Activated CD4-positive, alpha-beta memory T cell treated with anti-CD3 and anti-CD28 coated beads, Interleukin-2, amount 10 ng/mL, durations not matched to agents 7 days and 5 days (primary cell): ENCODE data around the gene ASCC3. TPM values are rescaled to one million over a fixed set of nuclear protein-coding genes. Genes with fewer than 3 reads are reported as not detected.

Experiments
- CTCF ChIA-PET: fragments of 350-600 bp; sonication (Branson Sonifier 250); formaldehyde crosslinking; loops from one replicate; lab custom pipeline; 2021; ENCODE audit warnings: antibody characterized with exemption, inconsistent platforms; lab: Charles Lee
- POLR2A ChIA-PET: fragments of 350-600 bp; sonication (Branson Sonifier 250); formaldehyde crosslinking; loops from one replicate; lab custom pipeline; 2021; ENCODE audit warnings: antibody characterized with exemption; lab: Charles Lee
- DNase-seq: peaks from one replicate; pipeline ENCODE4 v3.0.0-alpha.2; 2020
- H3K27ac Mint-ChIP-seq: one replicate; pipeline ENCODE4 v1.8.0; 2021; ENCODE audit warnings: mild to moderate bottlenecking, mixed read lengths
- H3K27me3 Mint-ChIP-seq: one replicate; pipeline ENCODE4 v1.8.0; 2021; ENCODE audit warnings: mixed read lengths
- H3K36me3 Mint-ChIP-seq: one replicate; pipeline ENCODE4 v1.8.0; 2021; ENCODE audit warnings: low read depth, mixed read lengths
- H3K4me1 Mint-ChIP-seq: one replicate; pipeline ENCODE4 v1.8.0; 2021; ENCODE audit warnings: mixed read lengths
- H3K4me3 Mint-ChIP-seq: one replicate; pipeline ENCODE4 v1.8.0; 2021; ENCODE audit warnings: mild to moderate bottlenecking, mixed read lengths
- H3K9me3 Mint-ChIP-seq: one replicate; pipeline ENCODE4 v1.8.0; 2021; ENCODE audit warnings: mixed read lengths
- total RNA-seq, 2 experiments: library from RNA; stranded (reverse); gene quantifications; one replicate each; pipeline ENCODE4 v1.2.3, GENCODE V29; 2021

The ASCC3 gene
- total RNA-seq, 2 experiments from 2014 or later = 42.4 to 46.0 TPM

DNA sequence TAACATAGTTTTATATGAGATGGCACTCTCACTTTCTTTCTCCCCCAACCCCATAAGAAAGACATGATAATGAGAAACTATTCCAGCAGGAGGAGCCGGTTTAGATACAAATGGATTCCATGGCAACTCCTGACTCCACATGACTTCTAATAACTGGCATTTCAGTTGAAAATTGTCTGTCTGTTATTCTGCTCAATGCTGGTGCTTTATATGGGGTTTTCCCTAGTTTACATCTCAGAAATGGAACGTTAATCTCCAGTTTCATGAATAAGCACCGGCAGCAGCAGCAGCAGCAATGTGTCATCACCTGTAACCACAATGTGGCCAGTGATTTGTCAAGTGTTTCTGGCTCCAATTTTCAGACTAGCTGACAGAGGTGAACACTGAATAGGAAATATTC lies 408.5 kb downstream of the ASCC3 start:
- POLR2A ChIA-PET = interaction anchor here (1.3 to 1.7 kb wide), 2 partner anchors 11 to 348 kb away, joined by 3 to 6 read pairs; no protein-coding TSS in a partner anchor
- peaks cover 36% of the 10 kb centered on the region for H3K4me1 Mint-ChIP-seq
- CTCF ChIA-PET = interaction anchor here (1.7 kb wide), 1 partner anchor 12 kb away, joined by 6 read pairs; no protein-coding TSS in a partner anchor
- no peak overlapping the region for H3K4me3 Mint-ChIP-seq
- H3K9me3 Mint-ChIP-seq = peaks cover 6% of the 10 kb centered on the region
- peaks cover 49% of the 10 kb centered on the region for H3K27me3 Mint-ChIP-seq
- peaks cover 8% of the 10 kb centered on the region for H3K36me3 Mint-ChIP-seq
- no peak overlapping the region for H3K27ac Mint-ChIP-seq
- peak; percentile 59 for DNase-seq

DNA sequence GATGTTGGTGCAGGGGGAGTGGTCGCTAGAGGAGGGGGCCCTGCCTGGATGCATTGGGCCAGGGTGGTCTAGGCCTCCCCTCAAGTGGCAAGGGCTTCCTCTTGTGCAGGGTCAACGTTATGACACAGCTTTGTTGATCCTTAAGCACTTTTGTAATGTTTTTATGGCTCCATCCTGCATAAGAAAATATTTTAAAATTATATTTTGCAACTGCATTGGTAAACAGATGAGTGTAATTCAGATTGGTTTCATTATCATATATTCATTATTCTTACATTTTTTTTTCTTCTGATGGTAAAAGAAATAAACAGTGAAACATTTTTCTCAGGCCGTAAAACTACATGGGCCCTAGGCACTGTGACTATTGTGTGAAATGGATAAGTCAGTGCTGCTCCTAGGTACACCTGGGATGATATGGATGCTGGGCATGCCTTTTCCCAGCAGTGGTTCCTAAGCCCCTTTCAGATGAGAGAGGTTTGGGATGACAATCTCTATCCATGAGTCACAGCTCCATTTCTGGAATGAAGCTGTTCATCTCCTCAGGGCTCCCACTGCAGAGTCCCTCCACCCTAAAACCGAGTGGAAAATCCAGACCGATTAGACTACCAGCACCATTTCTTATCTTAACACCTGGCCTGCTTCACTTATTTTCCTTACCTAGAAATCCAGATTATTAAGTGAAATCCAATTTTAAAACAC lies 410.6 kb downstream of the ASCC3 start:
- Mint-ChIP-seq H3K4me3 (no peak overlapping the region), H3K4me1 (peaks cover 37% of the 10 kb centered on the region), H3K27me3 (peaks cover 64% of the 10 kb centered on the region), H3K27ac (no peak overlapping the region), H3K36me3 (peaks cover 22% of the 10 kb centered on the region), H3K9me3 (peaks cover 8% of the 10 kb centered on the region)
- ChIA-PET POLR2A (interaction anchor here (1.0 kb wide), 1 partner anchor 10 kb away, joined by 3 read pairs; no protein-coding TSS in a partner anchor), CTCF (interaction anchor here (1.2 kb wide), 1 partner anchor 10 kb away, joined by 3 read pairs; no protein-coding TSS in a partner anchor)
- no peak for DNase-seq

DNA sequence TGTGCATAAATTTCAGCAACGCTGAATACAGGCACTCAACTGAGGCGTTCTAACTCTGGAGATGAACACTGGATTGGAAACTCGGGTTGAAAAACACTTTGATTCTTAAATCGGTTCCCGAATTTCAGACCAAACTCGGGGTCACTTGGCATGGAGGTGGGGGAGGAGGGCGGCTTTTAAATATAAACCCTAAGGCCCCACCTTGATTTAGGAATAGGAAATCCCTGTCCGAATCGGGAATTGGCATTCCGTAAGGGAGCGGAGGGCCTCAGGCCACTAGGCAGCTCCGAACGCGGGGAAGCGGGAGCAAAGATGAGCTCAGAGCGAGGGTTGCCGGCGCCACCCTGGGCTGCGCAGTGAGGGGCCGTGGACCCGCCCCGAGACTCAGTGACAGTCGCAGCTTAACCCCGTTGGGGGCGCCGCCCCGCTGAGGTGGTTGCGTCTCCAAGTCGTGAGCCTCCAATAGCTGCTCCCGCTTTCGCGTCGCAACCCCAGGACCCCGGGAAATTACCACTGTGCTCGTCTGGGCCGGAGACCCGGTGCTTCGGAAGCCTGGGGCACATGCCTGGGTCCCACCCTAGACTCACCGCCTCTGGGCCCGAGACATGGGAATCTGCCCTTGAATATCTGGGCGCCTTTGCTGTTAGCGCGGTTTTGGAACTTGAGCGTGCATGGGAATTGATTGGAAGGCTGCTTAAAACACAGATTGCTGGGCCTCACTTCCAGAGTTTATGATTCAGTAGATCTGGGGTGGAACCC lies 411.8 kb downstream of the ASCC3 start:
- ChIA-PET POLR2A (no interaction called here), CTCF (no interaction called here)
- Mint-ChIP-seq H3K4me1 (peaks cover 34% of the 10 kb centered on the region), H3K36me3 (peaks cover 25% of the 10 kb centered on the region), H3K9me3 (peaks cover 8% of the 10 kb centered on the region), H3K27me3 (peaks cover 74% of the 10 kb centered on the region), H3K27ac (no peak overlapping the region), H3K4me3 (no peak overlapping the region)
- DNase-seq = no peak

GRCh38 chr6:100468016-100468622 lies 413.0 kb downstream of the ASCC3 start:
- no peak for DNase-seq
- peaks cover 8% of the 10 kb centered on the region for H3K9me3 Mint-ChIP-seq
- ChIA-PET POLR2A (no interaction called here), CTCF (no interaction called here)
- H3K27me3 Mint-ChIP-seq = peaks cover 81% of the 10 kb centered on the region
- H3K36me3 Mint-ChIP-seq = peaks cover 33% of the 10 kb centered on the region
- H3K4me1 Mint-ChIP-seq = peaks cover 29% of the 10 kb centered on the region
- H3K27ac Mint-ChIP-seq = peak overlapping the region; percentile 21
- peak overlapping the region; percentile 27 for H3K4me3 Mint-ChIP-seq

DNA sequence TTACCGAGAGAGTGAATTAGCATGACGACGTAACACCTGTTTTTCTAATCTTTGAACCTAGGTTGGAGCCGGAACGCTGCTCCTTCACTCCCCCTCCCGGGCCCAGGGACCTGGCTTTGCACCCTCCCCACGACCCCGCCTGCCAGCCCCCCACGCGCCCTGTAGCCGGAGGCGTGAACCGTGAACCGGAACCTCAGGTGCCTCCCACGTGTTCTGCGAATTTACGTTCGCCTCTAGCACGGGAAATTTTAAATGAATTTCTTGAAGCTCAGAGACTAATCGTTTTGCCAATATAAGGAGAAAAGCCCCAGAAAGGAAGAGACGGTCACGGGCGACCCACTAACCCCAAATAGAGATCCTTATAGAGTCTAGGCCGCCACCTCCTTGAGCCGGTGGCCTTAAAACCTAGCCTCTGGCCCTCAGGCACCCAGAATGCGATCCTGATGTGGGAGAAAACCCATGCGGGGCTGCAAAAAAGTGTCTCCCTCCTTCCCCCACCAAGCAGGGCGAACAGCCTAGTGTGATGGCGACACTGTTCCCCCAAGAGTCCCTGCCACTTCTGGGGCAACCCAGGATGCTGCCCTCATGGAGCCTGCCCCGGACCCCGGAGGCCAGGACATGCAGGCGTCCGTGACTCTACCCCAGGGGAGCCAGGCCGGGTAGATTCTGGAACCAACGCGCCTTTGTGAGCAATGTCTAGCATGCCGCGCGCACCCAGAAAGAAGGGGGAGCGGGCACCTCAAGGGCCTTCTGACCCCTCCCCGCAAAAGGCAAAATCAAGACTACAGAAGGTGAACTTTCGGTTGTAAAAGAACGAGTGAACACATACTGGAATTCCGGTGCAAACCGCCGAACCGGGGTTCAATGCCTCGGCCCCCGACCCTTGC lies 413.8 kb downstream of the ASCC3 start:
- peaks cover 81% of the 10 kb centered on the region for H3K27me3 Mint-ChIP-seq
- CTCF ChIA-PET = interaction anchor here (1.2 kb wide), 1 partner anchor 21 kb away, joined by 3 read pairs; no protein-coding TSS in a partner anchor
- peak overlapping the region; percentile 33 for H3K27ac Mint-ChIP-seq

GRCh38 chr6:100466410-100467128 lies 414.6 kb downstream of the ASCC3 start:
- ChIA-PET CTCF (interaction anchor here (1.2 kb wide), 1 partner anchor 20 kb away, joined by 3 read pairs; no protein-coding TSS in a partner anchor), POLR2A (interaction anchor here (0.6 to 1.0 kb wide), 2 partner anchors 10 to 18 kb away, joined by 3 read pairs; no protein-coding TSS in a partner anchor)
- H3K27me3 Mint-ChIP-seq = peaks cover 85% of the 10 kb centered on the region
- DNase-seq = no peak
- H3K36me3 Mint-ChIP-seq = peaks cover 35% of the 10 kb centered on the region
- no peak overlapping the region for H3K4me3 Mint-ChIP-seq
- peaks cover 8% of the 10 kb centered on the region for H3K9me3 Mint-ChIP-seq
- peak overlapping the region; percentile 33 for H3K27ac Mint-ChIP-seq
- H3K4me1 Mint-ChIP-seq = peaks cover 31% of the 10 kb centered on the region

More for the DNA sequence above, 413.8 kb downstream of the ASCC3 start:
- peaks cover 35% of the 10 kb centered on the region for H3K36me3 Mint-ChIP-seq
- H3K4me1 Mint-ChIP-seq = peaks cover 27% of the 10 kb centered on the region
- DNase-seq = no peak
- POLR2A ChIA-PET = interaction anchor here (1.0 kb wide), 1 partner anchor 10 kb away, joined by 3 read pairs; no protein-coding TSS in a partner anchor
- peaks cover 8% of the 10 kb centered on the region for H3K9me3 Mint-ChIP-seq
- no peak overlapping the region for H3K4me3 Mint-ChIP-seq

DNA sequence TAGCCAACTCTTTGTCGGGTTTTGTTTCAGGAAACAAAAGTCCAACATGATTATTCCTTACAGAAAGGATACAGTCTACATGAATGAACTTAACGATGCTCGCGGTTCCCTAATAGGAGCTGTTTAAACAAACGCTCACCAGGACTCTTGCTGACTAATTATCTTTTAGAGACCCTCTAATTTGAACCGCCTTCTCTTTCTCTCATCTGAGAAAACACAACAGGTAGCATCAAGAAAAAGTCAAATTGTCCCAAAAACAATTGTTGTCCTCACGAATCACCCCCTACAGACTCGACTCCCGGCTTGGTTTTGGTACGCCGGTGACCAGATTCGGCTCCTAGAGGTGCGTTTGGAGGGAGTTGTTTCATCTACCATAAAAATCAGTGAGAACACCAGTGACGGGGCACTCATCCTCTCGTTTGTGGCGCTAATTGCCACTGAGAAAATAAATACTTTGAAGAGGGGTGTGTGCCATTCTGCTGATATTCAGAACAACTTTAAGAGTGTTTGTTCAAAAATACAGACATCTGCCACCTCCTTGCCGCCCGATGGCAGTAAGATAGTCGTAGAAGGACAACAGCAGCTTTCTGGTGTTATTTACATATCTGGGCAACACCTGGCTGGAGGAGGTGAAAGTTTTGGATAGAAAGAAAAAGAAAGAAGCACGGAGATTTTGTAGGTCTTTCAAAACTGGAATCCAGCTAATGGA lies 415.3 kb downstream of the ASCC3 start:
- peak overlapping the region; percentile 45 for H3K27ac Mint-ChIP-seq
- ChIA-PET CTCF (interaction anchor here (1.2 kb wide), 1 partner anchor 20 kb away, joined by 3 read pairs; no protein-coding TSS in a partner anchor), POLR2A (interaction anchor here (1.0 kb wide), 1 partner anchor 9 kb away, joined by 3 read pairs; no protein-coding TSS in a partner anchor)
- no peak for DNase-seq
- peaks cover 35% of the 10 kb centered on the region for H3K36me3 Mint-ChIP-seq
- H3K9me3 Mint-ChIP-seq = peaks cover 8% of the 10 kb centered on the region
- peak overlapping the region; percentile 10 for H3K4me3 Mint-ChIP-seq
- H3K4me1 Mint-ChIP-seq = peaks cover 35% of the 10 kb centered on the region
- peaks cover 87% of the 10 kb centered on the region for H3K27me3 Mint-ChIP-seq

GRCh38 chr6:100464903-100465700 lies 416.0 kb downstream of the ASCC3 start, which contains the start of gene SIM1:
TSS of gene SIM1 (minus strand) at chr6:100464921. CDS start at chr6:100463468, 1,453 bp downstream.
- Mint-ChIP-seq H3K27ac (peak within 1 kb of the TSS; percentile 47), H3K27me3 (peaks cover 87% of the 10 kb centered on the region), H3K9me3 (peaks cover 8% of the 10 kb centered on the region), H3K4me1 (peaks cover 37% of the 10 kb centered on the region), H3K36me3 (peaks cover 38% of the 10 kb centered on the region), H3K4me3 (peak within 1 kb of the TSS; percentile 10)
- POLR2A ChIA-PET = interaction anchor here (1.0 kb wide), 1 partner anchor 9 kb away, joined by 5 read pairs; no protein-coding TSS in a partner anchor
- no peak for DNase-seq
- CTCF ChIA-PET = no interaction called here

- Mint-ChIP-seq H3K4me3 (no peak overlapping the region), H3K27me3 (peaks cover 88% of the 10 kb centered on the region), H3K9me3 (peaks cover 8% of the 10 kb centered on the region), H3K27ac (peak overlapping the region; percentile 26), H3K4me1 (peaks cover 37% of the 10 kb centered on the region), H3K36me3 (peaks cover 41% of the 10 kb centered on the region)
- DNase-seq = no peak
- ChIA-PET POLR2A (interaction anchor here (1.0 kb wide), 1 partner anchor 8 kb away, joined by 5 read pairs; no protein-coding TSS in a partner anchor), CTCF (no interaction called here)
Observed at GRCh38 chr6:100464162-100464851, 416.8 kb downstream of the ASCC3 start.

DNA sequence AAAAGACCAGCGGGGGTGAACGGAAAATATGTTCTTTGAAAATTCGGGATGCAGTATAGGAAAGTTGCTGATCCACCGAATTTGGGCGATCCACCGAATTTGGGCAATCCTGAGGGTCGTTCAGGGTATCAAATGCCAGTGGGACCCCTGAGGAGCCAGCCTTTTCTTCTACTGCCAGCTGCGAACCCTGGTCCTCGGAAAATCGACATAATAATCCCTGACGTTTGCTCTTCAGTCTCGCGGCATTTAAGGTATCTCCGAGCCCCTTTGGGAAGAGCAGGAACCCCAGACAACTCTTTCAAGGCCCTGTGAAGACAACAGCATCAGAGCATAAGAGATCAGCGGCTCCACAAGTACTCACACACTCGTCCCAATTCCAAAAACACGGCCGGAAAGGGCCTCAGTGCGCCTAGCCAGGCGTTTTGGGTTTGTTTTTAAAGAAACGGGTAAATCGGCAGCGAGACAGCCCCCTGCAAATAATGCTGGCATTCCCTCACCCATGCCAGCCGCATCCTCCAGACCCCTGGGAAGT lies 417.4 kb downstream of the ASCC3 start:
- Mint-ChIP-seq H3K4me3 (no peak overlapping the region), H3K4me1 (peaks cover 37% of the 10 kb centered on the region), H3K27ac (peak overlapping the region; percentile 47), H3K27me3 (peaks cover 90% of the 10 kb centered on the region), H3K36me3 (peaks cover 47% of the 10 kb centered on the region), H3K9me3 (peaks cover 8% of the 10 kb centered on the region)
- ChIA-PET POLR2A (no interaction called here), CTCF (no interaction called here)
- DNase-seq = no peak
